ENCODE data around the gene BBOX1.
"Not testable (repeated sequence)": the region's sequence is repeated elsewhere in the genome, so short reads cannot be mapped to it uniquely, and the experiment has no call there.

BBOX1 gene

GRCh38 chr11:27040302-27041115, at the start of gene BBOX1:
Gene BBOX1 (plus strand): TSS chr11:27040815. CDS start chr11:27055431, 14,616 bp downstream.
- no peak for DNase-seq

- DNase-seq: peak; percentile 92
Observed at GRCh38 chr11:26992031-26992541, 48.5 kb upstream of the BBOX1 start.

- peak; percentile 84 for DNase-seq
Observed at GRCh38 chr11:26993965-26994457, 46.6 kb upstream of the BBOX1 start, which contains the start of gene FIBIN. Gene FIBIN (plus strand): TSS chr11:26994112. CDS start chr11:26994527, 415 bp downstream.

- DNase-seq: no peak
Observed at GRCh38 chr11:26994631-26995095, 46.0 kb upstream of the BBOX1 start.

GRCh38 chr11:26995701-26996460, 44.7 kb upstream of the BBOX1 start:
- no peak for DNase-seq

GRCh38 chr11:26997378-26997777, 43.2 kb upstream of the BBOX1 start:
- DNase-seq: no peak

- not testable (repeated sequence) for DNase-seq
Observed at GRCh38 chr11:27001136-27001730, 39.4 kb upstream of the BBOX1 start.

GRCh38 chr11:27002431-27002830, 38.2 kb upstream of the BBOX1 start:
- no peak for DNase-seq

GRCh38 chr11:27002838-27003237, 37.8 kb upstream of the BBOX1 start:
- no peak for DNase-seq

GRCh38 chr11:27004103-27004502, 36.5 kb upstream of the BBOX1 start:
- DNase-seq: no peak

GRCh38 chr11:27008811-27009535, 31.6 kb upstream of the BBOX1 start:
- no peak for DNase-seq

GRCh38 chr11:27011560-27012233, 28.9 kb upstream of the BBOX1 start:
- DNase-seq: no peak

- DNase-seq: peak; percentile 75
Observed at GRCh38 chr11:27012234-27012921, 28.2 kb upstream of the BBOX1 start.

- peak; percentile 75 for DNase-seq
Observed at GRCh38 chr11:27013781-27014361, 26.7 kb upstream of the BBOX1 start.

GRCh38 chr11:27018902-27019529, 21.6 kb upstream of the BBOX1 start:
- no peak for DNase-seq

- no peak for DNase-seq
Observed at GRCh38 chr11:27020751-27021150, 19.9 kb upstream of the BBOX1 start.

- no peak for DNase-seq
Observed at GRCh38 chr11:27022659-27023251, 17.9 kb upstream of the BBOX1 start.

- no peak for DNase-seq
Observed at GRCh38 chr11:27024865-27025264, 15.8 kb upstream of the BBOX1 start.

GRCh38 chr11:27025312-27025955, 15.2 kb upstream of the BBOX1 start:
- no peak for DNase-seq
